GM12874 (cell line): Measurements from ENCODE around the gene ZNF770.

ENCODE experiments used
- TF ChIP-seq, protein P1 (sequence below): IDR thresholded peaks from 2 replicates; pipeline ENCODE4 v1.5.1; 2011; ENCODE audit warnings: low read depth, mild to moderate bottlenecking, control low read depth, low read length, moderate library complexity; ENCODE audit not compliant: insufficient read depth

The ZNF770 gene

GRCh38 chr15:34993412-34993811, 5.3 kb upstream of the ZNF770 start:
- TF ChIP-seq, protein P1, sequence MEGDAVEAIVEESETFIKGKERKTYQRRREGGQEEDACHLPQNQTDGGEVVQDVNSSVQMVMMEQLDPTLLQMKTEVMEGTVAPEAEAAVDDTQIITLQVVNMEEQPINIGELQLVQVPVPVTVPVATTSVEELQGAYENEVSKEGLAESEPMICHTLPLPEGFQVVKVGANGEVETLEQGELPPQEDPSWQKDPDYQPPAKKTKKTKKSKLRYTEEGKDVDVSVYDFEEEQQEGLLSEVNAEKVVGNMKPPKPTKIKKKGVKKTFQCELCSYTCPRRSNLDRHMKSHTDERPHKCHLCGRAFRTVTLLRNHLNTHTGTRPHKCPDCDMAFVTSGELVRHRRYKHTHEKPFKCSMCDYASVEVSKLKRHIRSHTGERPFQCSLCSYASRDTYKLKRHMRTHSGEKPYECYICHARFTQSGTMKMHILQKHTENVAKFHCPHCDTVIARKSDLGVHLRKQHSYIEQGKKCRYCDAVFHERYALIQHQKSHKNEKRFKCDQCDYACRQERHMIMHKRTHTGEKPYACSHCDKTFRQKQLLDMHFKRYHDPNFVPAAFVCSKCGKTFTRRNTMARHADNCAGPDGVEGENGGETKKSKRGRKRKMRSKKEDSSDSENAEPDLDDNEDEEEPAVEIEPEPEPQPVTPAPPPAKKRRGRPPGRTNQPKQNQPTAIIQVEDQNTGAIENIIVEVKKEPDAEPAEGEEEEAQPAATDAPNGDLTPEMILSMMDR, result no peak

- TF ChIP-seq, protein P1, result no peak
These were observed 469 bp downstream of the ZNF770 start for GRCh38 chr15:34987609-34988026.

- TF ChIP-seq, protein P1, result no peak
These were observed 1.2 kb downstream of the ZNF770 start for GRCh38 chr15:34986771-34987480.

- TF ChIP-seq, protein P1, result no peak
These were observed 1.8 kb downstream of the ZNF770 start for GRCh38 chr15:34986326-34986725.

- TF ChIP-seq, protein P1, result no peak
These were observed 3.0 kb downstream of the ZNF770 start for GRCh38 chr15:34984889-34985630.

GRCh38 chr15:34976743-34977142, 11.3 kb downstream of the ZNF770 start:
- TF ChIP-seq, protein P1, result no peak

DNA sequence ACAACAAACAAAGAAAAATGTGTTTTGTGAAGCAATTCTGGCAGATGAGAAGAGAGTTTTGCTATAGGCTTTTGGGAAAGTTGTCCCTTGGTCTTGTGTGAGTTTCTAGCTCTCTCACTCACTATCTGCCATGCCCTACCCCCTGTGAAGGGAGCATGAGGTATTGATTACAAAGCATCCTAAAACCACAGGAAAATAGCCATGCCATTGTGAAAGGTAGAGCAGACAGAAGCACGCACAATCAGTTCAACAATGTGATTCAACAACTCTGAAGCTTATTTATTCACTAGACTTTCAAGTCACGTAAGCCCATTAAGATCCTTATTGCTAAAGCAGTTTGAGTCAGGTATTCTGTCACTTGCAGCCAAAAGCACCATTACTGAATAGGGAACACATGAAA, 12.0 kb downstream of the ZNF770 start:
- TF ChIP-seq, protein P1, result no peak
